ENCODE results near the gene GALNT17. TPM values are rescaled to one million over a fixed set of nuclear protein-coding genes. Genes with fewer than 3 reads are reported as not detected.

The GALNT17 gene
- total RNA-seq, 1 experiment from 2014 or later = not detected

GRCh38 chr7:71457021-71457420, 325.1 kb downstream of the GALNT17 start:
- CTCF ChIA-PET = no interaction called here
- intact Hi-C loops (cut with micrococcal nuclease; ENCODE audit: unreplicated experiment) = no loop called here
- TF ChIP-seq EZH2 (IDR thresholded peaks at IDR 0.05; ENCODE audit: borderline replicate concordance, low read depth, low read length, poor library complexity, severe bottlenecking) = no peak
- TF ChIP-seq CTCF (conservative IDR thresholded peaks at IDR 0.05; ENCODE audit: low read depth, low read length) = no peak
- Histone ChIP-seq H3K27me3 (replicated peaks; ENCODE audit: insufficient read depth, low read depth, low read length, poor library complexity) (no peaks in the 10 kb centered on the region), H3K27ac (ENCODE audit: low read depth, low read length, poor library complexity, severe bottlenecking) (no peak overlapping the region), H3K4me3 (ENCODE audit: low read depth, low read length, poor library complexity, severe bottlenecking) (no peak overlapping the region), H3K9me3 (ENCODE audit: low read depth, low read length, poor library complexity, severe bottlenecking) (peaks cover 9% of the 10 kb centered on the region), H3K4me1 (ENCODE audit: insufficient read depth, low read length, poor library complexity, severe bottlenecking) (no peaks in the 10 kb centered on the region), H3K36me3 (ENCODE audit: insufficient read depth, low read length, poor library complexity, severe bottlenecking) (no peaks in the 10 kb centered on the region)
- POLR2A ChIA-PET (ENCODE audit: low non-redundant PET) = no interaction called here
- DNase-seq (ENCODE audit: low spot score) = no peak
- no TSS peak for BruUV-seq (replicated peaks)

GRCh38 chr7:71457846-71458590, 326.1 kb downstream of the GALNT17 start:
- Histone ChIP-seq H3K27me3 (replicated peaks; ENCODE audit: insufficient read depth, low read depth, low read length, poor library complexity) (no peaks in the 10 kb centered on the region), H3K4me3 (ENCODE audit: low read depth, low read length, poor library complexity, severe bottlenecking) (no peak overlapping the region), H3K9me3 (ENCODE audit: low read depth, low read length, poor library complexity, severe bottlenecking) (peaks cover 11% of the 10 kb centered on the region), H3K4me1 (ENCODE audit: insufficient read depth, low read length, poor library complexity, severe bottlenecking) (no peaks in the 10 kb centered on the region), H3K36me3 (ENCODE audit: insufficient read depth, low read length, poor library complexity, severe bottlenecking) (no peaks in the 10 kb centered on the region), H3K27ac (ENCODE audit: low read depth, low read length, poor library complexity, severe bottlenecking) (no peak overlapping the region)
- POLR2A ChIA-PET (ENCODE audit: low non-redundant PET) = no interaction called here
- intact Hi-C loops (cut with micrococcal nuclease; ENCODE audit: unreplicated experiment) = no loop called here
- CTCF ChIA-PET = no interaction called here
- TF ChIP-seq CTCF (conservative IDR thresholded peaks at IDR 0.05; ENCODE audit: low read depth, low read length) = no peak
- no peak for TF ChIP-seq EZH2 (IDR thresholded peaks at IDR 0.05; ENCODE audit: borderline replicate concordance, low read depth, low read length, poor library complexity, severe bottlenecking)
- BruUV-seq (replicated peaks) = no TSS peak
- DNase-seq (ENCODE audit: low spot score) = no peak

- Histone ChIP-seq H3K4me3 (ENCODE audit: low read depth, low read length, poor library complexity, severe bottlenecking) (no peak overlapping the region), H3K9me3 (ENCODE audit: low read depth, low read length, poor library complexity, severe bottlenecking) (peaks cover 11% of the 10 kb centered on the region), H3K4me1 (ENCODE audit: insufficient read depth, low read length, poor library complexity, severe bottlenecking) (no peaks in the 10 kb centered on the region), H3K36me3 (ENCODE audit: insufficient read depth, low read length, poor library complexity, severe bottlenecking) (no peaks in the 10 kb centered on the region), H3K27ac (ENCODE audit: low read depth, low read length, poor library complexity, severe bottlenecking) (no peak overlapping the region), H3K27me3 (replicated peaks; ENCODE audit: insufficient read depth, low read depth, low read length, poor library complexity) (no peaks in the 10 kb centered on the region)
- intact Hi-C loops (cut with micrococcal nuclease; ENCODE audit: unreplicated experiment) = no loop called here
- ChIA-PET POLR2A (ENCODE audit: low non-redundant PET) (no interaction called here), CTCF (no interaction called here)
- BruUV-seq (replicated peaks) = no TSS peak
- DNase-seq (ENCODE audit: low spot score) = no peak
- no peak for TF ChIP-seq EZH2 (IDR thresholded peaks at IDR 0.05; ENCODE audit: borderline replicate concordance, low read depth, low read length, poor library complexity, severe bottlenecking)
- TF ChIP-seq CTCF (conservative IDR thresholded peaks at IDR 0.05; ENCODE audit: low read depth, low read length) = no peak
Observed at GRCh38 chr7:71459132-71459531, 327.2 kb downstream of the GALNT17 start.

Measured in A673 (cell line).